ENCODE data around the gene ATP6AP1. TPM values are rescaled to one million over a fixed set of nuclear protein-coding genes. Genes with fewer than 3 reads are reported as not detected.

Gene ATP6AP1
- polyA plus RNA-seq, 1 experiment = 65.0 TPM

GRCh38 chrX:154468217-154468616 is 39.7 kb downstream of the ATP6AP1 start:
- no peak for DNase-seq (ENCODE audit: low read depth, low spot score)
- ChIA-PET POLR2A (no interaction called here), CTCF (no interaction called here)
- H3K27me3 ChIP-seq (ENCODE audit: control insufficient read depth, insufficient read depth, low read length) = no peaks in the 10 kb centered on the region
- no peaks in the 10 kb centered on the region; the same call in 1 of the 2 replicates for H3K9me3 ChIP-seq (ENCODE audit: control insufficient read depth, insufficient read depth, low read length)
- no peak overlapping the region for H3K4me3 ChIP-seq (ENCODE audit: low read depth, low read length)
- TF ChIP-seq CTCF (IDR thresholded peaks at IDR 0.05; ENCODE audit: low read depth, low read length) = no peak
- H3K27ac ChIP-seq (ENCODE audit: low read depth, low read length) = no peak overlapping the region

DNA sequence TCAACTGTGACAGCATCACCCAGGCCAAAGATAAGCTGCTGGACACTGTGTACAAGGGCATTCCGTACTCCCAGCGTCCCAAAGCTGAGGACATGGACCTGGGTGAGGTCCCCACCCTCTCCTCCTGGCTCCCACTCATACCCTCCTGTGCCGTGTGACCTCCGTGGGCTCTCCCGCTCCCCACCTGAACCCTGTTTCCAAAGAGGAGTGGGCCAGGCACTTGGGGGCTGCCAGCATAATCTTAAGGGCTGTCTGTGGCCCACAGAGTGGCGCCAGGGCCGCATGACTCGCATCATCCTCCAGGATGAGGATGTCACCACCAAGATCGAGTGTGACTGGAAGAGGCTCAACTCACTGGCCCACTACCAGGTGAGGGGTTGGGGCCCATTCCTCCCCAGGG is 40.6 kb downstream of the ATP6AP1 start:
- Histone ChIP-seq H3K27me3 (ENCODE audit: control insufficient read depth, insufficient read depth, low read length) (no peaks in the 10 kb centered on the region), H3K4me3 (ENCODE audit: low read depth, low read length) (no peak overlapping the region), H3K9me3 (ENCODE audit: control insufficient read depth, insufficient read depth, low read length) (no peaks in the 10 kb centered on the region; the same call in 1 of the 2 replicates), H3K27ac (ENCODE audit: low read depth, low read length) (no peak overlapping the region)
- ChIA-PET CTCF (no interaction called here), POLR2A (no interaction called here)
- TF ChIP-seq CTCF (IDR thresholded peaks at IDR 0.05; ENCODE audit: low read depth, low read length) = no peak
- no peak for DNase-seq (ENCODE audit: low read depth, low spot score)

GRCh38 chrX:154469880-154470279 is 41.4 kb downstream of the ATP6AP1 start:
- ChIA-PET CTCF (no interaction called here), POLR2A (no interaction called here)
- H3K27me3 ChIP-seq (ENCODE audit: control insufficient read depth, insufficient read depth, low read length) = no peaks in the 10 kb centered on the region
- no peak overlapping the region for H3K4me3 ChIP-seq (ENCODE audit: low read depth, low read length)
- H3K27ac ChIP-seq (ENCODE audit: low read depth, low read length) = no peak overlapping the region
- DNase-seq (ENCODE audit: low read depth, low spot score) = no peak
- TF ChIP-seq CTCF (IDR thresholded peaks at IDR 0.05; ENCODE audit: low read depth, low read length) = no peak
- H3K9me3 ChIP-seq (ENCODE audit: control insufficient read depth, insufficient read depth, low read length) = no peaks in the 10 kb centered on the region; the same call in 1 of the 2 replicates

GRCh38 chrX:154470434-154470833 is 42.0 kb downstream of the ATP6AP1 start:
- H3K27me3 ChIP-seq (ENCODE audit: control insufficient read depth, insufficient read depth, low read length) = no peaks in the 10 kb centered on the region
- CTCF ChIA-PET = no interaction called here
- H3K4me3 ChIP-seq (ENCODE audit: low read depth, low read length) = no peak overlapping the region
- no peak overlapping the region for H3K27ac ChIP-seq (ENCODE audit: low read depth, low read length)
- H3K9me3 ChIP-seq (ENCODE audit: control insufficient read depth, insufficient read depth, low read length) = no peaks in the 10 kb centered on the region; the same call in 1 of the 2 replicates
- POLR2A ChIA-PET = no interaction called here
- no peak for DNase-seq (ENCODE audit: low read depth, low spot score)
- TF ChIP-seq CTCF (IDR thresholded peaks at IDR 0.05; ENCODE audit: low read depth, low read length) = no peak

DNA sequence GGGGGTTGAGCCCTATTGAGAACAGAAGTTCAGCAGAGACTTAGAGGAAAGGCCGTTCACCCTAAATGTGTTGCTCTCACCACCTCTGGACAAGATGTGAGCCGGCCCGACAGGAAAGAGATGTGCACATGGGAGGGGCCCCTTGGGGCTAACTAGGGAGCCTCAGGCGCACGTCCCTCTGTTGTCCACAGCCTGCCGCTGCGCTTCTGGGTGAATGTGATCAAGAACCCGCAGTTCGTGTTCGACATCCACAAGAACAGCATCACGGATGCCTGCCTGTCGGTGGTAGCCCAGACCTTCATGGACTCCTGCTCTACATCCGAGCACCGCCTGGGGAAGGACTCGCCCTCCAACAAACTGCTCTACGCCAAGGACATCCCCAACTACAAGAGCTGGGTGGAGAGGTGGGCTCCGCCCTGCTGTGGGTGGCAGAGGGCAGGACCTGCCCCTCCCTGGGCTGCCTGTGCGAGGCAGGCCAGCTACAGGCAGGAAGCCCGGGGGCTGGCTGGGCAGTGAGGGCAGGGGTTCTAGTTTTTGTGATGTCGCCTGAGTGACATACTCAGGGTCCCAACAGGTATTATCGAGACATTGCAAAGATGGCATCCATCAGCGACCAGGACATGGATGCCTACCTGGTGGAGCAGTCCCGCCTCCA is 42.6 kb downstream of the ATP6AP1 start:
- TF ChIP-seq CTCF (IDR thresholded peaks at IDR 0.05; ENCODE audit: low read depth, low read length) = no peak
- no peak for DNase-seq (ENCODE audit: low read depth, low spot score)
- H3K4me3 ChIP-seq (ENCODE audit: low read depth, low read length) = no peak overlapping the region
- H3K27me3 ChIP-seq (ENCODE audit: control insufficient read depth, insufficient read depth, low read length) = no peaks in the 10 kb centered on the region
- ChIA-PET POLR2A (no interaction called here), CTCF (no interaction called here)
- H3K27ac ChIP-seq (ENCODE audit: low read depth, low read length) = no peak overlapping the region
- H3K9me3 ChIP-seq (ENCODE audit: control insufficient read depth, insufficient read depth, low read length) = no peaks in the 10 kb centered on the region; the same call in 1 of the 2 replicates

Measured in AG04450 (cell line).